22Rv1 (cell line): ENCODE data around the gene PHF21A.

Experiments used
- H3K27ac ChIP-seq: fragments of 450-650 bp; 2 replicates; pipeline ENCODE4 v1.5.1; 2017
- CTCF ChIP-seq: fragments of 450-650 bp; IDR thresholded peaks from 2 replicates; pipeline ENCODE4 v1.5.1; 2017; ENCODE audit warnings: mild to moderate bottlenecking
- ZFX ChIP-seq: fragments of 450-650 bp; IDR thresholded peaks from 2 replicates; pipeline ENCODE4 v1.6.1; 2017; ENCODE audit warnings: antibody characterized with exemption, borderline replicate concordance

PHF21A gene

GRCh38 chr11:45899086-45899447, 222.2 kb downstream of the PHF21A start:
- H3K27ac ChIP-seq = peak overlapping the region; percentile 66
- TF ChIP-seq CTCF (no peak), ZFX (no peak)

- TF ChIP-seq CTCF (no peak), ZFX (no peak)
Measured at GRCh38 chr11:45897556-45897955, 223.7 kb downstream of the PHF21A start.

GRCh38 chr11:45896422-45896984, 224.8 kb downstream of the PHF21A start:
- H3K27ac ChIP-seq = 0 out of 2 replicates have a peak overlapping the region, but pooled peaks have one; percentile 4

More at GRCh38 chr11:45897556-45897955, 223.7 kb downstream of the PHF21A start:
- H3K27ac ChIP-seq = no peak overlapping the region

GRCh38 chr11:45895553-45896259, 225.5 kb downstream of the PHF21A start:
- TF ChIP-seq CTCF = no peak
- 0 out of 2 replicates have a peak overlapping the region, but pooled peaks have one; percentile 4 for H3K27ac ChIP-seq

More at GRCh38 chr11:45896422-45896984, 224.8 kb downstream of the PHF21A start:
- TF ChIP-seq ZFX (no peak), CTCF (no peak)

GRCh38 chr11:45894555-45895247, 226.6 kb downstream of the PHF21A start:
- no peak overlapping the region for H3K27ac ChIP-seq
- TF ChIP-seq ZFX (no peak), CTCF (no peak)

GRCh38 chr11:45892856-45893255, 228.4 kb downstream of the PHF21A start:
- H3K27ac ChIP-seq = no peak overlapping the region
- TF ChIP-seq ZFX (no peak), CTCF (no peak)
